IMR-90 (cell line): ENCODE measurements around the gene TAC4. TPM values are rescaled to one million over a fixed set of nuclear protein-coding genes. Genes with fewer than 3 reads are reported as not detected.

ENCODE experiments used
- ATAC-seq: fragments of 200-7000 bp; cut with Tn5 transposase; 2 replicates; pipeline ENCODE4 v1.9.1; 2020; ENCODE audit warnings: low read depth, mild to moderate bottlenecking, moderate library complexity
- BruUV-seq: library from RNA; stranded (reverse); fragments of 400-500 nt; replicated peaks from 2 replicates; lab custom pipeline; 2021; lab: Mats Ljungman, UMichigan
- CTCF ChIA-PET: fragments of 300-600 bp; formaldehyde crosslinking; extraction: SDS; loops from one replicate; lab custom pipeline; 2021; ENCODE audit warnings: antibody characterized with exemption; lab: Yijun Ruan, JAX
- POLR2A ChIA-PET: fragments of 300-600 bp; sonication (Branson Sonifier 250); formaldehyde crosslinking; loops from one replicate; lab custom pipeline; 2022; ENCODE audit warnings: antibody characterized with exemption; ENCODE audit not compliant: unreplicated experiment; lab: Charles Lee
- DNase-seq: peaks from one replicate; pipeline ENCODE4 v3.0.0; 2013
- H2AFZ ChIP-seq: replicated peaks from 2 replicates; pipeline ENCODE3; 2013; ENCODE audit warnings: low read length, mild to moderate bottlenecking; ENCODE audit not compliant: poor library complexity
- H2AK5ac ChIP-seq: 2 replicates; pipeline ENCODE4 v1.6.1; 2013; ENCODE audit warnings: low read depth, low read length, inconsistent platforms
- H2AK9ac ChIP-seq: replicated peaks from 2 replicates; pipeline ENCODE3; 2013; ENCODE audit warnings: mild to moderate bottlenecking, low read depth, low read length, moderate library complexity; ENCODE audit not compliant: poor library complexity
- H2BK120ac ChIP-seq: 2 replicates; pipeline ENCODE4 v1.6.1; 2013; ENCODE audit warnings: low read depth, low read length, inconsistent platforms
- H2BK15ac ChIP-seq: 3 replicates; pipeline ENCODE4 v1.6.1; 2013; ENCODE audit warnings: low read depth, low read length, inconsistent platforms
- H2BK20ac ChIP-seq: 2 replicates; pipeline ENCODE4 v1.6.1; 2013; ENCODE audit warnings: low read depth, mild to moderate bottlenecking, inconsistent platforms, low read length, moderate library complexity
- H2BK5ac ChIP-seq: 2 replicates; pipeline ENCODE4 v1.6.1; 2013; ENCODE audit warnings: mild to moderate bottlenecking, low read depth, low read length, inconsistent platforms; ENCODE audit not compliant: poor library complexity, severe bottlenecking
- H3K14ac ChIP-seq: replicated peaks from 2 replicates; pipeline ENCODE4 v1.6.1; 2013; ENCODE audit warnings: low read depth, low read length, inconsistent platforms
- H3K18ac ChIP-seq: 2 replicates; pipeline ENCODE4 v1.6.1; 2013; ENCODE audit warnings: low read depth, low read length, control low read depth
- H3K23ac ChIP-seq: 2 replicates; pipeline ENCODE4 v1.6.1; 2013; ENCODE audit warnings: low read depth, low read length, inconsistent platforms
- H3K27ac ChIP-seq: 2 replicates; pipeline ENCODE4 v1.5.1; 2013; ENCODE audit warnings: mild to moderate bottlenecking, control low read depth, low read length; ENCODE audit not compliant: insufficient read depth
- H3K27me3 ChIP-seq: 2 replicates; pipeline ENCODE4 v1.6.1; 2013; ENCODE audit warnings: low read length; ENCODE audit not compliant: control insufficient read depth, insufficient read depth
- H3K36me3 ChIP-seq: 2 replicates; pipeline ENCODE4 v1.6.1; 2013; ENCODE audit warnings: low read length, mixed read lengths; ENCODE audit not compliant: control insufficient read depth, insufficient read depth
- H3K4ac ChIP-seq: 2 replicates; pipeline ENCODE4 v1.6.1; 2013; ENCODE audit warnings: low read depth, low read length, inconsistent platforms
- H3K4me1 ChIP-seq: 2 replicates; pipeline ENCODE4 v1.6.1; 2013; ENCODE audit warnings: low read length, mixed read lengths; ENCODE audit not compliant: control insufficient read depth, insufficient read depth
- H3K4me2 ChIP-seq: 2 replicates; pipeline ENCODE4 v1.6.1; 2013; ENCODE audit warnings: low read depth, mild to moderate bottlenecking, control low read depth, low read length, moderate library complexity
- H3K4me3 ChIP-seq: 2 replicates; pipeline ENCODE4 v1.5.1; 2013; ENCODE audit warnings: low read depth, mild to moderate bottlenecking, control low read depth, low read length, moderate library complexity; ENCODE audit not compliant: insufficient read depth
- H3K56ac ChIP-seq: 2 replicates; pipeline ENCODE4 v1.6.1; 2013; ENCODE audit warnings: low read length, inconsistent platforms; ENCODE audit not compliant: insufficient read depth; ENCODE audit errors: extremely low read depth
- H3K79me1 ChIP-seq, 2 experiments: 2 replicates each; pipeline ENCODE4 v1.6.1; 2013; ENCODE audit warnings: low read length in 2 of 2, inconsistent platforms in 1 of 2, low read depth in 1 of 2
- H3K9ac ChIP-seq: 2 replicates; pipeline ENCODE4 v1.6.1; 2013; ENCODE audit warnings: low read depth, low read length, control low read depth
- H3K9me1 ChIP-seq: 2 replicates; pipeline ENCODE4 v1.6.1; 2013; ENCODE audit warnings: low read length, inconsistent platforms; ENCODE audit not compliant: insufficient read depth
- H3K9me3 ChIP-seq: 2 replicates; pipeline ENCODE4 v1.6.1; 2013; ENCODE audit warnings: low read length; ENCODE audit not compliant: control insufficient read depth, insufficient read depth
- H4K20me1 ChIP-seq: 2 replicates; pipeline ENCODE4 v1.6.1; 2013; ENCODE audit warnings: low read length, inconsistent platforms; ENCODE audit not compliant: insufficient read depth
- H4K5ac ChIP-seq: 2 replicates; pipeline ENCODE4 v1.6.1; 2013; ENCODE audit warnings: mild to moderate bottlenecking, low read depth, low read length, control low read depth
- H4K8ac ChIP-seq, 2 experiments: 2 replicates each; pipeline ENCODE4 v1.6.1; 2013; ENCODE audit warnings: low read depth in 2 of 2, low read length in 2 of 2, control low read depth in 1 of 2, inconsistent platforms in 1 of 2
- H4K91ac ChIP-seq: 2 replicates; pipeline ENCODE4 v1.6.1; 2013; ENCODE audit warnings: low read depth, low read length, inconsistent platforms; ENCODE audit not compliant: insufficient read depth
- CHD1 ChIP-seq: IDR thresholded peaks from 2 replicates; pipeline ENCODE4 v1.6.1; 2012; ENCODE audit warnings: low read depth, low read length, improper control_type of control experiment
- FOS ChIP-seq: fragments of 150-350 bp; IDR thresholded peaks from 2 replicates; pipeline ENCODE4 v1.6.1; 2016; ENCODE audit warnings: low read depth, low read length
- NFE2L2 ChIP-seq: fragments of 150-350 bp; IDR thresholded peaks from 2 replicates; pipeline ENCODE4 v1.6.1; 2016; ENCODE audit warnings: low read depth, mild to moderate bottlenecking, low read length
- RFX5 ChIP-seq: IDR thresholded peaks from 2 replicates; pipeline ENCODE4 v1.8.0; 2012; ENCODE audit warnings: low read depth, mild to moderate bottlenecking, low read length, moderate library complexity
- SMC3 ChIP-seq: fragments of 150-350 bp; IDR thresholded peaks from 2 replicates; pipeline ENCODE4 v1.6.1; 2016; ENCODE audit warnings: low read depth, mild to moderate bottlenecking, antibody characterized with exemption, low read length, moderate library complexity
- WGBS, 2 experiments: methylation state at CpG; one replicate each; pipeline versions ENCODE4 v1.1.5 to v1.1.7; 2013; ENCODE audit warnings: missing lambda C conversion rate in 2 of 2; ENCODE audit not compliant: insufficient read length in 1 of 2; ENCODE audit errors: extremely low coverage in 2 of 2; 5-methylcytosine and 5-hydroxymethylcytosine counted together
- dilution Hi-C: fragments of 300-500 bp; cut with HindIII; formaldehyde crosslinking; loops from one replicate; pipeline ENCODE4 v1.14.3; 2018; ENCODE audit warnings: low sequenced_read_pairs; ENCODE audit not compliant: unreplicated experiment
- in situ Hi-C: fragments of 300-500 bp; cut with MboI; formaldehyde crosslinking; loops from 3 replicates; pipeline ENCODE4 v1.14.3; 2019; ENCODE audit warnings: low sequenced_read_pairs, inconsistent platforms, mixed read lengths
- intact Hi-C: fragments of 100-400 bp; cut with micrococcal nuclease; formaldehyde crosslinking; loops from 2 replicates; pipeline ENCODE4 v1.10.0; 2022
- polyA plus RNA-seq, 3 experiments: library from polyadenylated mRNA; depleted of rRNA; stranded (reverse); fragments of >200 nt; gene quantifications; 2 replicates each; pipeline ENCODE4 v1.2.3, GENCODE V29; 2012; ENCODE audit warnings: low replicate concordance in 1 of 3
- total RNA-seq: library from RNA; depleted of rRNA; stranded (reverse); fragments of >200 nt; gene quantifications from 2 replicates; pipeline ENCODE4 v1.2.3, GENCODE V29; 2012
- TF ChIP-seq, protein P1 (sequence below): fragments of 150-350 bp; IDR thresholded peaks from 2 replicates; pipeline ENCODE4 v1.6.1; 2017; ENCODE audit warnings: mild to moderate bottlenecking, antibody characterized with exemption, low read length, low read depth

The TAC4 gene
- total and polyA plus RNA-seq, 2 of the 4 experiments (the other 2 are of a cell fraction): not detected

DNA sequence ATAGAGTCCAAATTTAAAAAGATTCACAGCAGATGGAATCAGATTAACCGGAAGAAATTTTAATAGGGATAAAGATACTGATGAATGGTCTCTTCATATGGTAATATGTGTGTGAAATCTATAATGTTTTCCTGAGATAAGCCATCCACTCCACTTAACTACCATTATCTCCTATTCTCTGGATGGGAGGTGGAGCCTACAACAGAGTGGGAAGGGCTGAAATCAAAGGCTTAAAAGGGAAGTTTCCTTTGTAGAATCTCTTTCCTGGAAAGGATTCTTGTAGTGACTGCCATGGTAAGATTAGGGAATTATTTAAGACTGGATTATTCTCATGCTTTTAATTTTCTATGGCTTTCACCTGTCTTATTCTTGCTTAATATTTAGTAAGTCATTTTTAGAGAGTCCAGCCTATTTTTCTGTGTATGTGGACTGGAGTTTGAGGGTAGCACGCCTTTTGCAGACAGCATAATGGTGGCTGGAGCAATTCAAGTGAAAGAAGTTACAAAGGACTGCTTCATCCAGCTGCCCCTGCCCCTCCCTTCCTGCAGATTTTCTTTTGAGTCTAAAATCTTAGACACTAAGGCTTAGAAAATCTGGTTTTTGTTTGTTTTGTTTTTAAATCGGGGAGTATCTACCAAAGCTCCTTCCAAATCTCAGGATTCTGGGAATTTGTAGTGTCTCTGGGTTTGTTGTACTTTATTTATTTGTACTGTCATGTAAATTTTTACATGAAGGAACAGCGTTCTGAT, 32.9 kb downstream of the TAC4 start:
- Histone ChIP-seq H3K9me1 (peaks cover 8% of the 10 kb centered on the region), H2BK120ac (no peak overlapping the region), H2AK9ac (no peak overlapping the region), H2BK20ac (no peak overlapping the region), H3K9ac (no peak overlapping the region), H3K27ac (no peak overlapping the region), H4K5ac (no peak overlapping the region), H3K14ac (no peak overlapping the region), H2BK15ac (no peak overlapping the region), H3K9me3 (no peaks in the 10 kb centered on the region), H3K23ac (no peak overlapping the region), H3K56ac (no peak overlapping the region), H3K4me1 (no peaks in the 10 kb centered on the region), H2AFZ (no peak overlapping the region), H3K79me1 (peaks cover 15 to 40% of the 10 kb centered on the region in 2 experiments), H4K20me1 (no peaks in the 10 kb centered on the region; the same call in 1 of the 2 replicates), H3K4me2 (no peak overlapping the region), H3K36me3 (peaks cover 26% of the 10 kb centered on the region), H3K27me3 (no peaks in the 10 kb centered on the region), H3K4me3 (no peak overlapping the region), H3K4ac (no peak overlapping the region), H2BK5ac (no peak overlapping the region), H4K8ac (no peak overlapping the region), H4K91ac (no peak overlapping the region), H3K18ac (no peak overlapping the region), H2AK5ac (no peak overlapping the region)
- ATAC-seq (peak; percentile 68), DNase-seq (no peak)
- dilution Hi-C loops: no loop called here
- POLR2A ChIA-PET: interaction anchor here (0.6 kb wide), 1 partner anchor 471 kb away, joined by 4 read pairs; no protein-coding TSS in a partner anchor
- in situ Hi-C loops: no loop called here
- CTCF ChIA-PET: interaction anchor here (0.9 kb wide), 1 partner anchor 36 kb away, joined by 3 read pairs; no protein-coding TSS in a partner anchor
- BruUV-seq: no TSS peak
- intact Hi-C loops: no loop called here
- whole genome bisulfite sequencing, 2 experiments: 100% methylated on average over 1 of the region's 4 CpGs; no CpG with 5 or more reads in 1 of the 2 experiments
- TF ChIP-seq NFE2L2 (no peak), RFX5 (no peak), CHD1 (no peak), SMC3 (no peak), FOS (no peak)
- TF ChIP-seq, protein P1, sequence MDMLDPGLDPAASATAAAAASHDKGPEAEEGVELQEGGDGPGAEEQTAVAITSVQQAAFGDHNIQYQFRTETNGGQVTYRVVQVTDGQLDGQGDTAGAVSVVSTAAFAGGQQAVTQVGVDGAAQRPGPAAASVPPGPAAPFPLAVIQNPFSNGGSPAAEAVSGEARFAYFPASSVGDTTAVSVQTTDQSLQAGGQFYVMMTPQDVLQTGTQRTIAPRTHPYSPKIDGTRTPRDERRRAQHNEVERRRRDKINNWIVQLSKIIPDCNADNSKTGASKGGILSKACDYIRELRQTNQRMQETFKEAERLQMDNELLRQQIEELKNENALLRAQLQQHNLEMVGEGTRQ: no peak
